HG03469 (cell line): ENCODE data around the gene GLG1.
"Not testable (repeated sequence)": the region's sequence is repeated elsewhere in the genome, so short reads cannot be mapped to it uniquely, and the experiment has no call there.

Experiments
- ATAC-seq: cut with Tn5 transposase; IDR thresholded peaks from one replicate; pipeline ENCODE4 v1.9.1; 2021; ENCODE audit warnings: mild to moderate bottlenecking, moderate library complexity, moderate number of reproducible peaks; ENCODE audit not compliant: unreplicated experiment

GLG1 gene

GRCh38 chr16:74542911-74543578 is 63.9 kb downstream of the GLG1 start:
- not testable (repeated sequence) for ATAC-seq

GRCh38 chr16:74540663-74541062 is 66.3 kb downstream of the GLG1 start:
- not testable (repeated sequence) for ATAC-seq

- not testable (repeated sequence) for ATAC-seq
Observed at GRCh38 chr16:74538801-74539200, 68.1 kb downstream of the GLG1 start.

- ATAC-seq, result not testable (repeated sequence)
Observed at GRCh38 chr16:74537746-74538145, 69.2 kb downstream of the GLG1 start.

- ATAC-seq, result not testable (repeated sequence)
Observed at GRCh38 chr16:74534650-74535049, 72.3 kb downstream of the GLG1 start.

- ATAC-seq, result no peak
Observed at GRCh38 chr16:74524926-74525325, 82.0 kb downstream of the GLG1 start.

GRCh38 chr16:74524117-74524516 is 82.8 kb downstream of the GLG1 start:
- no peak for ATAC-seq

- not testable (repeated sequence) for ATAC-seq
Observed at GRCh38 chr16:74523706-74524105, 83.2 kb downstream of the GLG1 start.

GRCh38 chr16:74522160-74522559 is 84.8 kb downstream of the GLG1 start:
- ATAC-seq, result no peak

- ATAC-seq, result no peak
Observed at GRCh38 chr16:74521691-74522090, 85.2 kb downstream of the GLG1 start.

GRCh38 chr16:74518934-74519333 is 88.0 kb downstream of the GLG1 start:
- not testable (repeated sequence) for ATAC-seq

- ATAC-seq, result no peak
Observed at GRCh38 chr16:74511961-74512360, 95.0 kb downstream of the GLG1 start.

GRCh38 chr16:74505011-74505410 is 101.9 kb downstream of the GLG1 start:
- ATAC-seq, result no peak

- no peak for ATAC-seq
Observed at GRCh38 chr16:74503412-74503811, 103.5 kb downstream of the GLG1 start.

- ATAC-seq, result no peak
Observed at GRCh38 chr16:74501484-74502478, 105.1 kb downstream of the GLG1 start.

- ATAC-seq, result no peak
Observed at GRCh38 chr16:74500907-74501306, 106.0 kb downstream of the GLG1 start.

- ATAC-seq, result no peak
Observed at GRCh38 chr16:74499114-74499513, 107.8 kb downstream of the GLG1 start.

GRCh38 chr16:74497761-74498160 is 109.2 kb downstream of the GLG1 start:
- ATAC-seq, result no peak

- ATAC-seq, result no peak
Observed at GRCh38 chr16:74496054-74496453, 110.9 kb downstream of the GLG1 start.

- no peak for ATAC-seq
Observed at GRCh38 chr16:74492976-74493375, 113.9 kb downstream of the GLG1 start.

- ATAC-seq, result no peak
Observed at GRCh38 chr16:74487634-74488495, 119.0 kb downstream of the GLG1 start.
